Left ventricle myocardium inferior (tissue), 1 donor: ENCODE data around the gene FMO2. TPM values are rescaled to one million over a fixed set of nuclear protein-coding genes. Genes with fewer than 3 reads are reported as not detected.

Experiments used
- DNase-seq: peaks from one replicate; pipeline ENCODE4 v3.0.0-alpha.2; 2020
- H3K27ac ChIP-seq: fragments of 200-600 bp; replicated peaks from 2 replicates; pipeline ENCODE4 v1.8.0; 2021
- H3K27me3 ChIP-seq: fragments of 200-600 bp; 2 replicates; pipeline ENCODE4 v1.8.0; 2021; ENCODE audit warnings: low read depth
- H3K36me3 ChIP-seq: fragments of 200-600 bp; 2 replicates; pipeline ENCODE4 v1.8.0; 2021
- H3K4me1 ChIP-seq: fragments of 200-600 bp; 2 replicates; pipeline ENCODE4 v1.8.0; 2021
- H3K4me3 ChIP-seq: fragments of 200-600 bp; 2 replicates; pipeline ENCODE4 v1.8.0; 2021; ENCODE audit warnings: mild to moderate bottlenecking, moderate library complexity
- H3K9me3 ChIP-seq: fragments of 200-600 bp; replicated peaks from 2 replicates; pipeline ENCODE4 v1.8.0; 2021
- intact Hi-C: fragments of 100-400 bp; cut with micrococcal nuclease; formaldehyde crosslinking; loops from one replicate; pipeline ENCODE4 v1.11.0; 2022
- total RNA-seq: library from RNA; stranded (reverse); fragmentation: NEBNext Ultra II Directional; extraction: Animal tissue kit (Norgen Biotek cat#: 25700); gene quantifications from one replicate; pipeline ENCODE4 v1.2.1, GENCODE V29; 2021
- TF ChIP-seq, protein P1 (sequence below): fragments of 200-600 bp; IDR thresholded peaks from 2 replicates; pipeline ENCODE4 v1.8.0; 2021; ENCODE audit warnings: antibody characterized with exemption, mild to moderate bottlenecking, borderline replicate concordance
- donor health status: DM: no; HTN: yes; CAD: no; lungs with severe emphysema.

FMO2 gene
- total RNA-seq, 1 donor from 2014 or later, result 49.7 TPM

DNA sequence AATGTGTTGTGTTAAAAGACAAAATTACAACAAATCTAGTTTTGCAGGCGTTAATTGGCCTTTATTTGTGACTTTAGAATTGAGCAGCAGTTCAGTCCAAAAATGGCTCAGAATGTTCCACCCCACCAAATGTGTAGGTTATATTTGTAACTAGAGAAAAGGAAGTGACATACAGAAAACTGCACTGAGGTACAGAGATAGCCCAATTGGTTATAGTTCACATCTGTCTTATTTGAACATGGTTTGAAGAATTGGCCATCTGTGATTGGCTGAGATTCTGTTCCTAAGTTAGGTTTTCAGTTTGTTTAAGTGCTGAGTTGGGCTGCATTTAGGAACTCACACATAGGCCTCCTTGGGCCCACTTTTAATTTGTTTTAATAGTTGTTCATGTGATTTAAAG is 12.0 kb upstream of the FMO2 start:
- H3K36me3 ChIP-seq, result no peaks in the 10 kb centered on the region
- no peaks in the 10 kb centered on the region for H3K27me3 ChIP-seq
- no peak overlapping the region for H3K4me3 ChIP-seq
- TF ChIP-seq, protein P1, sequence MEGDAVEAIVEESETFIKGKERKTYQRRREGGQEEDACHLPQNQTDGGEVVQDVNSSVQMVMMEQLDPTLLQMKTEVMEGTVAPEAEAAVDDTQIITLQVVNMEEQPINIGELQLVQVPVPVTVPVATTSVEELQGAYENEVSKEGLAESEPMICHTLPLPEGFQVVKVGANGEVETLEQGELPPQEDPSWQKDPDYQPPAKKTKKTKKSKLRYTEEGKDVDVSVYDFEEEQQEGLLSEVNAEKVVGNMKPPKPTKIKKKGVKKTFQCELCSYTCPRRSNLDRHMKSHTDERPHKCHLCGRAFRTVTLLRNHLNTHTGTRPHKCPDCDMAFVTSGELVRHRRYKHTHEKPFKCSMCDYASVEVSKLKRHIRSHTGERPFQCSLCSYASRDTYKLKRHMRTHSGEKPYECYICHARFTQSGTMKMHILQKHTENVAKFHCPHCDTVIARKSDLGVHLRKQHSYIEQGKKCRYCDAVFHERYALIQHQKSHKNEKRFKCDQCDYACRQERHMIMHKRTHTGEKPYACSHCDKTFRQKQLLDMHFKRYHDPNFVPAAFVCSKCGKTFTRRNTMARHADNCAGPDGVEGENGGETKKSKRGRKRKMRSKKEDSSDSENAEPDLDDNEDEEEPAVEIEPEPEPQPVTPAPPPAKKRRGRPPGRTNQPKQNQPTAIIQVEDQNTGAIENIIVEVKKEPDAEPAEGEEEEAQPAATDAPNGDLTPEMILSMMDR, result no peak
- no peaks in the 10 kb centered on the region for H3K9me3 ChIP-seq
- peaks cover 13% of the 10 kb centered on the region for H3K4me1 ChIP-seq
- H3K27ac ChIP-seq, result no peak overlapping the region
- DNase-seq, result no peak
- intact Hi-C loops, result no loop called here

DNA sequence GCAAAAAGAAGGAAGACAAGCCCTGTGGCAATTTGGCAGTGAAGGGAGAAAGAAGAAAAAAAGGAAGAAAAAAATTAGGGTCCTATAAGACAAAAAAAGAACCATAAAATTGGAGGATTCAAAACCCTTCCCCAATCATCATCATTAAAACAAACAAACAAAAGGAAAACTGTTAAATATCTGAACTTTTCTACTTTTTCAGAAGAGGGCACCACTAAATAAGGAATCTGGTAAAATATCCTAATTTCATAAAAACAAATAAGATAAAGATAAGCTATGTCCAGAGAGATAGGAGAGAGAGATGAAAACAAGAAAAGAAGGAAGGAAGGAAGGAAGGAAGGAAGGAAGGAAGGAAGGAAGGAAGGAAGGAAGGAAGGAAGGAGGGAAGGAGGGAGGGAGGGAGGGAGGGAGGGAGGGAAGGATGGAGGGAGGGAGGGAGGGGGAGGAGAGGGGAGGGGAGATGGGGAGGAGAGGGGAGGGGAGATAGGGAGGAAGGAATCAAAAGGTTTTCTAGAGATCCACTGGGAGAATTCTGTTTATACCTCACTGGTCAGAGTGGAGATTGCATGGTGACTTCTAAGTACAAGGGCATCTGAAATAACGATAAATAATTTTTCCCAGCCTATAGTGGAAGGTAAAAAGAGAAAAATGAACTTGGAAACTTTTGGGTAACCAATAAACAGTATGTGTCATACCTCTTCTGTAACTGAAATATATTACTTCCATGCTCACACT is 10.4 kb upstream of the FMO2 start:
- no peak overlapping the region for H3K27ac ChIP-seq
- TF ChIP-seq, protein P1, result no peak
- intact Hi-C loops, result no loop called here
- H3K4me3 ChIP-seq, result no peak overlapping the region
- DNase-seq, result no peak
- H3K36me3 ChIP-seq, result no peaks in the 10 kb centered on the region
- H3K27me3 ChIP-seq, result no peaks in the 10 kb centered on the region
- no peaks in the 10 kb centered on the region for H3K9me3 ChIP-seq
- peaks cover 13% of the 10 kb centered on the region for H3K4me1 ChIP-seq

DNA sequence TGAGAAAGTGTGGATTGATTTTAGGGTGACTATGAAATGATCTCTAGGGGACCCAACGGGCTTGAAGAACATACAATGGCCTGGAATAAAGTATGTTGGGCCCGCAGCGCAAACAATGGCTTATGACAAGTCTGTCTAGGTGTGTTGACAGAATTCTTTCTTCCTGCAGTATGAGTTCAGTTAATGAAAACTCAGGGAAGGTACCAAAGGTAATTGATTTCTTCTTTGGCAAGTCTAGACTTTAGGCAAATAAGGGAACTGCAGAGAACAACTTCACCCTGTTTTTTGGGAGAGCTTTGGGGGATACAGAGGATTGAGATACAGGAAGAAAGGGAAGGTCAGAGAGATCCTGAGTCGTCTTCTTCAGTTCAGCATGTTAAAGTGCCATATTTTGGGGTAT is 7.8 kb upstream of the FMO2 start:
- Histone ChIP-seq H3K27ac (no peak overlapping the region), H3K36me3 (no peaks in the 10 kb centered on the region), H3K4me1 (no peaks in the 10 kb centered on the region), H3K4me3 (no peak overlapping the region), H3K9me3 (no peaks in the 10 kb centered on the region), H3K27me3 (no peaks in the 10 kb centered on the region)
- no peak for DNase-seq
- TF ChIP-seq, protein P1, result no peak
- intact Hi-C loops, result no loop called here

DNA sequence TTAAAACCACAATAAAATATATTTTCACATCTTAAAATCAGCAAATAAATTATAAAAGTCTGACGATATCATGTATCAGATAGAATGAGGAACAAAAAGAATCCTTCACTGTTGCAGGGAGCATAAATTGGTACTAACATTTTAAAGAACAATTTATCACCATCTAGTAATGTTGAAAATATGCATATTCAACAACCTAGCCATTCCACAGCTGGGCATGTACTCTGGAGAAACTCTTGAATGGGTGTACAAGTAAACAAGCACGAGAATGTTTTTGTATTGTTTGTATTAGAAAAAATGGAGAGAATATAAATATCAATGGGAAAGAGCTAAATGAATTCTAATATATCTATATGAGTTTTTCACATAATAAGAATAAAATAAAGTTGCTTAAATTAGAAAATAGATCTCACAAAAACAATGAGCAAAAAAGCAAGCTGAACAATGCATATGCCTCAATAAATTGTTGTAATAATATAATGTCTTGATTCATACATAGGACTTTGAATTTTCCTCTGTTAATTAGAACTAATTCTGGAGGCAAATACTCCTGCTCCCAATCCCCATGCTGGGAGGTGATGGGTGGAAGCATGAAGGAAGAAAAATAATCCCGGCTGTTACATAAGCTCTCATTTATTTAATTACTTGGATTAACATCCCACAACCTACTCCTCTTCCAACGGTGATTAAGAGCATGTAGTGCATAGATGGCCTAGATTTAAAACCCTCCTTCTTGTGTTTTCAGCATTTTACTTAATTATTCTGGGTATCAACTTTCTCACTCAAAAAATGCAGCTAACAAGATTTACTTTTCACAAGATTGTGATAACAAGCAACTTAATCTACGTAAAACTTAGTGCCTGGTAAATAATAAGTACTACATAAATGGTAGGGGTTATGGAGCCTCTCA is 5.5 kb upstream of the FMO2 start:
- H3K4me3 ChIP-seq, result no peak overlapping the region
- no peak for DNase-seq
- no peaks in the 10 kb centered on the region for H3K36me3 ChIP-seq
- TF ChIP-seq, protein P1, result no peak
- intact Hi-C loops, result no loop called here
- no peak overlapping the region for H3K27ac ChIP-seq
- no peaks in the 10 kb centered on the region for H3K27me3 ChIP-seq
- no peaks in the 10 kb centered on the region for H3K9me3 ChIP-seq
- H3K4me1 ChIP-seq, result no peaks in the 10 kb centered on the region

DNA sequence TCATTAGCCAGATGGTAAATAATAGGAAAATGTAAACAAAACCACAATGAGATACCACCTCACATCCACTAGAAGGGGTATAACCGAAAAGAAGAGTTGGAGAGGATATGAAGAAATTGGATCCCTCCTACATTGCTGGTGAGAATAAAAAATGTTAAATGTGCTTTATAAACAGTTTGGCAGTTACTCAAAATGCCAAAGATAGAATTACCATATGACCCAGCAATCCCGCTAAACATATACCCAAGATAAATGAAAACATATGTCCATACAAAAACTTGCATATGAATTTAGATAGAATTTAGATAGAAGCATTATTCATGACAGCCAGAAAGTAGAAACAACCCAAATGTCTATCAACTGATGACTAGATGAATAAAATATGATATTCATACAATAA is 4.4 kb upstream of the FMO2 start:
- no peak overlapping the region for H3K4me3 ChIP-seq
- H3K9me3 ChIP-seq, result no peaks in the 10 kb centered on the region
- intact Hi-C loops, result no loop called here
- TF ChIP-seq, protein P1, result no peak
- H3K27ac ChIP-seq, result no peak overlapping the region
- no peak for DNase-seq
- no peaks in the 10 kb centered on the region for H3K27me3 ChIP-seq
- H3K4me1 ChIP-seq, result no peaks in the 10 kb centered on the region
- H3K36me3 ChIP-seq, result no peaks in the 10 kb centered on the region
